Left lung (tissue), 10 donors: ENCODE data around the gene HRG. TPM values are rescaled to one million over a fixed set of nuclear protein-coding genes. Genes with fewer than 3 reads are reported as not detected.
A peak's percentile ranks its signal among the peaks of the same experiment; 100 is the strongest.

Source experiments
- ATAC-seq: fragments of 200-7000 bp; cut with Tn5 transposase; one replicate; pipeline ENCODE4 v1.9.1; 2020; ENCODE audit warnings: moderate library complexity
- DNase-seq, 4 donors: peaks; one replicate each; pipeline ENCODE4 v3.0.0-alpha.2; 2013 to 2020
- H3K27ac ChIP-seq, 2 donors: fragments of 200-600 bp; sonication (generic) in 1 of 2; one replicate each; pipeline versions ENCODE4 v1.5.0 to v1.8.0; 2020 to 2021
- H3K27me3 ChIP-seq, 2 donors: fragments of 200-600 bp; sonication (generic) in 1 of 2; one replicate each; pipeline versions ENCODE4 v1.5.0 to v1.8.0; 2020 to 2021
- H3K36me3 ChIP-seq, 2 donors: fragments of 200-600 bp; sonication (generic) in 1 of 2; one replicate each; pipeline versions ENCODE4 v1.5.0 to v1.8.0; 2020 to 2021
- H3K4me1 ChIP-seq, 2 donors: fragments of 200-600 bp; one replicate each; pipeline ENCODE4 v1.8.0; 2021
- H3K4me3 ChIP-seq, 2 donors: fragments of 200-600 bp; sonication (generic) in 1 of 2; one replicate each; pipeline versions ENCODE4 v1.5.0 to v1.8.0; 2020 to 2021; ENCODE audit warnings: mild to moderate bottlenecking in 1 of 2
- H3K9me3 ChIP-seq, 2 donors: fragments of 200-600 bp; sonication (generic) in 1 of 2; one replicate each; pipeline versions ENCODE4 v1.5.0 to v1.8.0; 2020 to 2021
- CTCF ChIP-seq, 2 donors: fragments of 200-600 bp; sonication (generic) in 1 of 2; IDR thresholded peaks; one replicate each; pipeline versions ENCODE4 v1.5.0 to v1.8.0; 2021; ENCODE audit warnings: antibody characterized with exemption in 2 of 2
- intact Hi-C, 2 donors: fragments of 100-400 bp; cut with DNase I; formaldehyde crosslinking; loops; one replicate each; pipeline versions ENCODE4 v1.11.2 to v1.14.2; 2022
- polyA plus RNA-seq, 6 donors: library from polyadenylated mRNA; unstranded; fragments of 120-200 nt; gene quantifications; one replicate each; pipeline ENCODE4 v1.2.1, GENCODE V29; 2013; ENCODE audit not compliant: insufficient read length in 6 of 6
- total RNA-seq, 2 donors: library from RNA; stranded (reverse); fragmentation: NEBNext Ultra II Directional; extraction: Animal tissue kit (Norgen Biotek cat#: 25700); gene quantifications; one replicate each; pipeline ENCODE4 v1.2.1, GENCODE V29; 2021
- donor health status: DM: no; HTN: yes; CAD: no.
- donor health status: DM: no; HTN: no; CAD: no.

Gene HRG
- total and polyA plus RNA-seq, 8 donors = 0.04 to 0.30 (median 0.07) TPM; not detected in 2

- Histone ChIP-seq H3K4me3 (no peak overlapping the region), H3K27me3 (peaks cover 0 to 21% of the 10 kb centered on the region in 2 donors), H3K36me3 (no peaks in the 10 kb centered on the region), H3K9me3 (no peaks in the 10 kb centered on the region), H3K4me1 (no peaks in the 10 kb centered on the region), H3K27ac (no peak overlapping the region)
- no peak for DNase-seq
- TF ChIP-seq CTCF (IDR thresholded peaks at IDR 0.05) = no peak
- intact Hi-C loops = no loop called here
- ATAC-seq = no peak
Measured at GRCh38 chr3:186643493-186643892, 22.3 kb upstream of the HRG start.

- ATAC-seq = peak; percentile 85
- no peak for TF ChIP-seq CTCF (IDR thresholded peaks at IDR 0.05)
Measured at GRCh38 chr3:186644683-186645082, 21.1 kb upstream of the HRG start.

GRCh38 chr3:186646106-186646505 is 19.7 kb upstream of the HRG start:
- Histone ChIP-seq H3K4me3 (no peak overlapping the region), H3K36me3 (no peaks in the 10 kb centered on the region), H3K9me3 (no peaks in the 10 kb centered on the region), H3K27me3 (peaks cover 0 to 22% of the 10 kb centered on the region in 2 donors), H3K4me1 (no peaks in the 10 kb centered on the region), H3K27ac (no peak overlapping the region)
- no peak for ATAC-seq
- DNase-seq = no peak
- intact Hi-C loops = no loop called here
- no peak for TF ChIP-seq CTCF (IDR thresholded peaks at IDR 0.05)

More at GRCh38 chr3:186644683-186645082, 21.1 kb upstream of the HRG start:
- intact Hi-C loops = no loop called here
- H3K4me3 ChIP-seq = no peak overlapping the region
- no peaks in the 10 kb centered on the region for H3K9me3 ChIP-seq
- H3K27me3 ChIP-seq = peaks cover 0 to 26% of the 10 kb centered on the region in 2 donors
- H3K36me3 ChIP-seq = no peaks in the 10 kb centered on the region
- no peaks in the 10 kb centered on the region for H3K4me1 ChIP-seq
- DNase-seq = peak in 2 of 4 donors; percentile 10 to 49
- no peak overlapping the region for H3K27ac ChIP-seq

GRCh38 chr3:186646841-186647240 is 19.0 kb upstream of the HRG start:
- Histone ChIP-seq H3K4me3 (no peak overlapping the region), H3K4me1 (no peaks in the 10 kb centered on the region)
- no peak for ATAC-seq

GRCh38 chr3:186648851-186649250 is 17.0 kb upstream of the HRG start:
- no peaks in the 10 kb centered on the region for H3K9me3 ChIP-seq
- H3K27me3 ChIP-seq = peaks cover 0 to 6% of the 10 kb centered on the region in 2 donors
- no peak for TF ChIP-seq CTCF (IDR thresholded peaks at IDR 0.05)
- no peaks in the 10 kb centered on the region for H3K4me1 ChIP-seq
- no peak for DNase-seq
- no peak for ATAC-seq
- intact Hi-C loops = no loop called here
- no peak overlapping the region for H3K4me3 ChIP-seq
- H3K36me3 ChIP-seq = no peaks in the 10 kb centered on the region
- no peak overlapping the region for H3K27ac ChIP-seq

More at GRCh38 chr3:186646841-186647240, 19.0 kb upstream of the HRG start:
- Histone ChIP-seq H3K36me3 (no peaks in the 10 kb centered on the region), H3K9me3 (no peaks in the 10 kb centered on the region), H3K27ac (no peak overlapping the region), H3K27me3 (peaks cover 0 to 20% of the 10 kb centered on the region in 2 donors)
- no peak for TF ChIP-seq CTCF (IDR thresholded peaks at IDR 0.05)
- DNase-seq = no peak
- intact Hi-C loops = no loop called here
